Non-pigmented ciliary epithelial cell (primary cell): Measurements from ENCODE around the gene FUT8.

Experiments used
- DNase-seq: peaks from one replicate; pipeline ENCODE4 v3.0.0-alpha.2; 2010; ENCODE audit warnings: low read depth

The FUT8 gene

DNA sequence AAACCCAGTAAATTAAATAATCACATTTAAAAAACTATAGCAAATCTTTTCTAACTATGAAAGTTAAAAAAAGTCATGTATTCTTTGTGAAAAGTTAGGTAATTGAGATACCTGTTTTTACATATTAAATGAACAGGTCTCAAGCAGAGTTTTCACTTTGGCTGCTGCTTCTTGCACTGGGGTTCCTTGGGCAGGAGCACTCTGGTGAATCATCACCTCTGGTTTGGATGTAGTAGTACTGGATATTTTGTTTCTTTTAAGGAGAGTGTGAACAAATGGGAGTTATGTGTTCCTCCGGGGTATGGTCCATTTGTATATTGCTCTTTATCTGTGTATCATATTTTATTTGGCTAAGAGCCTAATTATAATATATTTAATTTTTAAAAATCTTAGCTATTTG, 82.7 kb downstream of the FUT8 start:
- DNase-seq, result no peak

DNA sequence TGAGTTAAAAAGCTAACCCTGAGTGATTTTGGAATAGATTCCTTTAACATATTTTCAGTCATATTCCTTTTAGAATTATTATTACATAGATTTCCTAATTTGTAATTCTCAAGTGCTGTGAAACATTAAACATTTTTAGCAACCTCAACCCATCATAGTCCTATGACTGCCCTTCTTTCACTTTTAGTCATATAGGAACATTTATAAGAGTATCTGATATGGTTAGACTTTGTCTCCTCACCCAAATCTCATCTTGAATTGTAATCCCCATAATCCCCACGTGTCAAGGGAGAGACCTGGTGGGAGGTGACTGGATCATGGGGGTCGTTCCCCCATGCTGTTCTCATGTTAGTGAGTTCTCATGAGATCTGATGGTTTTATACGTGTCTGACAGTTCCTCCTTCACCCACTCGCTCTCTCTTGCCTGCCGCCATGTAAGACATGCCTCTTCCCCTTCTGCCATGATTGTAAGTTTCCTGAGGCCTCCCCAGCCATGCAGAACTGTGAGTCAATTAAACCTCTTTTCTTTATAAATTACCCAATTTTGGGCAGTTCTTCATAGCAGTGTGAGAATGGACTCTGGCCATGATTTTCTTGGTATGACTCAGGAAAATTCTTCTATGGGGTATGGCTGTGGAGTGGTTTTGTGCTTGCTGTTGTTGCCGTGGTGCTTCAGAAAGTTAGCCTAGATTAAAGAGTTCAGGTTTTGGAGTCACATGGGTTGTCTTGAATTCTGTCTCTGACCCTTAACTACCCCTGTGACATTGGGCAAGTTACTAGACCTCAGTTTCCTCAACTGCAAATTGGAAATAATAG, 83.9 kb downstream of the FUT8 start:
- DNase-seq, result no peak

DNA sequence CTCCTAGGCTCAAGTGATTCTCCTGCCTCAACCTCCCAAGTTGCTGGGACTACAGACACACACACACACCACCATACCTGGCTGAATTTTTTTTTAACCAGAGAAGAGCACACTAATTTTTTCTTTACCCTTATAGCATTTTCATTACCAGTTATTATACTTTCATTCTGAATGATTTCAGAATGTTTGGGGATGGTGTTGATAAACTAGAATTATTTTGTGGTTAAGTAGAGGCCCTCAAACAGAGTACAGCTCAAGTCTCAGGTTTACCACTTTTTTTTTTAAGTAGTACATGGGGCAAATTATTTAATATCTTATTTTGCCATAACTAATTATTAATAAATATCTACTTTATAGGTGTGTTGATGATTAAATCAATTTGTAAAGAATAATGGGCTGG, 86.6 kb downstream of the FUT8 start:
- no peak for DNase-seq

DNA sequence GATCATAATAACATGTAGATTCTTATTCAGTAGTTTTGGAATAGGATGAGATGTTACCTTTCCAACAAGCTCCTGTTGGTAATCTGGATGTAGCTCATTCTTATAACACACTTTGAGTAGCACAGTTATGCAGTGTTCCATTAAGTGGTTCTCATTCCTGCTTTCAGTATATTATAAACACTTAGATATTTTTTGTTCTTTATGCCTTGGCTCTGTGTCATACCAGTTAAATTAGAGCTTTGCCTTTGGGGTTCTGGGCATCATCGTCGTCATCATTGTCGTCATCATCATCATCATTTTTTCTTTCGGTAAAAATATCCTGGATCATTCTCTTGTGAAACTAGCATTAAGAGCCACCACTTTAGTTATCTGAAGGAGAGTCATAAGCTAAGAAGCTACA, 87.5 kb downstream of the FUT8 start:
- no peak for DNase-seq

DNA sequence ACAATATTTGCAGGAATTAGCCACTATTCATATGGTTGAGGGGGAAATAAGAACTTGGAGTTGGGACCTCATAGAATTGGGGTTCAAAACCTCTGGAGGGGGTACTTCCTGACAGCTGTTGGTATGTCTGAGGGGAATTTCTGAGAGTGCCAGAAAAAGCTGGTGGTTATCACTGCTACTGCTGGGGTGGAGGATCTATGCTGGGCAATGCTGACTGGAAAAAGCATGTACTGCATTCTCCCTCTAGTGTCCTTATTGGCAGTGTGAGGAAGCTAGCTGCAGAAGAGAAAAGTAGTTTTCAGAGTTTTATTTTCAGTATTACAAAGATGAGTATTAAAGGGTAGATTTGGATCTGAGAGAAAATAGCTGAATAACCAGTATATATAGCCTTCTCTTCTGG, 88.8 kb downstream of the FUT8 start:
- DNase-seq, result no peak

DNA sequence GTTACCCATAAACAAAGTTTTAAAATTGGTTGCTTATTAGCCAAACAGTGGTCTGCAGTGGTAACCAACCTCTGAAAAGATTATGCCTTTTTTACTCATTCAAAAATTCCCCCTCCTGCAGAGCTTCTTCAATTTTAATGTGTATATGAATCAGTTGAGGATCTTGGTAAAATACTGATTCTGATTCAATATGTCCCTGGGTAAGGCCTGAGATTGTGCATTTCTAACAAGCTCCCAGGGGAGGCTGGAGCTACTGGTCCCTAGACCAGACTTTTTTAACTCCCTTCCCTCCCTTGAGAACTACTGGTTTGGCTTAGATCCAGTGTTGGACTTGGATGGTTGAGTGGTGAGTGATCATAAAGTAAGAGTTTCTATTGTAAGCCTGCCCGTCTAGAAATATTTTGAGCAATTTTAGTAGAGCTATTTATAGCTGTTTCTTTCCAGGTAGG, 90.2 kb downstream of the FUT8 start:
- DNase-seq, result peak; percentile 69

DNA sequence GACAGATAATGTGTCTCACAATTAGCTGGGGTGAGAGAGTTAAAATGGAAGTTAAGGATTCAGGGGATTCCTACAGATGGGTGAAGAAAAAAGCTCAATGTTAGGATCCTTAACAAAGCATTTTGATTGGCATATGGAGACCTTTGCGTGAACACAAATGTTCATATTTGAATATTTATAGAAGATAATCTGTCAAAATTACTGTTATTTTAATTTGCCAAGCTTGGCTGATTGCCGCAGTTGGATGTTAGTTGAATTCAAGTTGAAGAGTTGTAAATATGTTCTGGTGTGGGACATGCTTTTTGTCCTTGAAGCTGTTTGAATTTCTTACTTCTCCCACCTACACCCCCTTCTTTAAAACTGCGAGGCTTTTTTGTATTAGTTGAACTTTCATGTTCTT, 91.2 kb downstream of the FUT8 start:
- DNase-seq, result no peak

DNA sequence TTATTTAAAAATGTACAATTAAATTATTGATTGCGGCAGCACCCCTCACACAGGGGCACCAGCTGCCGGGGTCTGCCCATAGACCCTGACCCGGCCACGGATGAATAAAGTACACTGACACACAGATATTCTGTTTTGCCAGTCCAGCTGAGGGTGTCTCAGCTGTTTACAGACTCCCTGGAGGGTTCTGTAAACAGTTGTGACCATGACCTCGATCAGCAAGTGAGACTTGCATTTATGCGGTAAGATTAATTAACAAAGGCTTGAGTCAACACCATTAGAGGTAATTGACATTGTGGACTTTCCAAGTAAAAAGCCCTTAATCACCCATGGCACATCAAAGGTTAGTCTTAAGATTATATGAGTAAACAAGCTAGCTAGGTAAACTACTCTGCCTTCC, 94.3 kb downstream of the FUT8 start:
- no peak for DNase-seq

DNA sequence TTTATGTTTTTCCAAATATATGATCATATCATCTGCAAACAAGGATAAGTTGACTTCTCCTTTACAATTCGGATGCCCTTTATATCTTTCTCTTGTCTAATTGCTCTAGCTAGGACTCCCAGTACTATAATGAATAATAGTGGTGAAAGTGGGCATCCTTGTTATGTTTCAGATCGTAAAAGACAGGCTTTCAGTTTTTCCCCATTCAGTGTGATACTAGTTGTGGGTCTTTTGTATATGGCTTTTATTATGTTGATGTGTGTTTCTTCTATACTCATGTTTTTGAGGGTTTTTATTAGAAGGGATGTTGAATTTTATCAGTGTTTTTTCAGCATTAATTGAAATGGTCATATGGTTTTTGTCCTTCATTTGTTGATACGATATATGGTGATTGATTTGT, 97.3 kb downstream of the FUT8 start:
- DNase-seq, result no peak

DNA sequence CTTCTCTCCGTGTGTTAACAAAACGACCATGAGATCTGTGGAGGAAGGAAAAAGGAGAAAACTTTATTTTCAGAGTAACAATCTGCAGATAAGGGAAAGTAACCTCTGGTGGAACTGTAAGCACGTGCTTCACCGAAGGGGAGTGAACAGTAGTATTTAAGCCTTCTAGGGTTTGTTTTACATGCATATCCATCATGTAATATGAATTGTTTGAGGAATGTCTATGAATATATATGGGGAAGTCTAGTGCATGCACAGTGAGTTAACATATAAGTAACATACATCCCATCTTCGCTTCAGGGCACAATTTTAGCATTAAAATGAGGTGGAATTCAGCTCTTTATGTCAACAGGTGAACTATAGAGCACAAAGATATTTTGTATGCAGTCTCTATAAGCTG, 101.1 kb downstream of the FUT8 start:
- no peak for DNase-seq

DNA sequence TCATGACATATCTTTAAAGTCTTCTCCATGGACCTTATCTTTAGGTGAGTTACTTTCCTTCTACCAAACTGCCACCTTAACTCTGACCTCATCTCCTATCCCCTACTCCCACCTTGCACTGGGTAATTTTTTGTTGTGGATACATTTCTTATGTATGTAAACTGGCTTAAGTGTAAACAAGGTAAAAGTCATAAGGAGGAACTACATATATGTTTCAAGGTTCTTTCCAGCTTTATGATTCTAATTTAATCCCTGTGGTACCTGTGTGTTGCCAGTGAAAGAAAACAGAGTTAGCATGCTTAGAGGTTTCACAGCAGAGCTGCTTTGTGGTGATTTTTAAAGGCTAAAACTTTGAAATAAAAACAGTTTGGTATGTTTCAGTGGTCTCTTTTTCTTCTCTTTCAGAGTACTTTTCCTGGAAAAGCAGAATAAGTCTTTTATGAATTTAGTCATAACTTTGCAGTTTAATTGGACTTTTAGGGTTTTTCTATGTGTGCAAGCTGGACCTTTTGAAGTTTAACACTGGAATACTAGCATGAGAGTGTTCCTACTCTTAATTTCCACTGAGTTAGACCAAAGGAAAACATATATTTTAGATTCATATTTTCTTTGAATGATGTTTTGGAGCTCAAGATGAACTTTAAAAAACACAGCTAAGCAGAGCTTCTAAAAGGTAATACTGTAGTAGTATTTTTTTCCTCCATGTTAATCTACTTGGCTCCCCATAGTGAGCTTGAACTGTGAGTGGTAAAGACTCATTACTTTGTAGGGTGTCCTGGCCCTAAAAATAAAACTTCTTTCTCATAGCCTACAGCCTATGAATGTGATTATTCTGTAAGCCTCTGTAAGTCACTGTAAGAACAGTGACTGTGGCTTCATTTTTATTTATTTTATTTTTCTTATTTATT, 105.4 kb downstream of the FUT8 start:
- no peak for DNase-seq

DNA sequence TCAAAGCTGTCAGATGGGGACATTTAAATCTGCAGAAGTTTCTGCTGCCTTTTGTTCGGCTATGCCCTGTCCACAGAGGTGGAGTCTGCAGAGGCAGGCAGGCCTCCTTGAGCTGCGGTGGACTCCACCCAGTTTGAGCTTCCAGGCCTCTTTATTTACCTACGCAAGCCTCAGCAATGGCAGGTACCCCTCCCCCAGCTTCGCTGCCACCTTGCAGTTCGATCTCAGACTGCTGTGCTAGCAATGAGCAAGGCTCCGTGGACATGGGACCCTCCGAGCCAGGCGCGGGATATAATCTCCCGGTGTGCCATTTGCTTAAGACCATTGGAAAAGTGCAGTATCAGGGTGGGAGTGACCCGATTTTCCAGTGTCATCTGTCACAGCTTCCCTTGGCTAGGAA, 115.5 kb downstream of the FUT8 start:
- no peak for DNase-seq

DNA sequence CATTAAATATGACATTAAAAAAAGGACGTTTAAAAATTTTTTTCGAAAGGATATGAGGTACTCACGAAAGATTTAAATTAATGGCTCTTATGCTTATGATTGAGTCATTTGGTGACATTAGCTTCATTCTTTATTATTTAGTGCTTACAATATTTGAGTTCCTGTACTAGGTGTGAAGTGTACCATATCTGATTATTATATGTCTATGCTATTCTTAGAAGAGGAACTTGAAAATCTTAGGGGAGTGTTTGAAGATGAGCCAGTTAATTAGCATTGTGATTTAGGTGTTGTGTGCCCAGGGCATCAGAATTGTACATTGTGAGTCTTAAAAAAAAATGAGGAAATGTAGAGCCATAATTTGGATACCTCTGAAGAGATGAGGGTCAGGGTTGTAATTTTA, 118.6 kb downstream of the FUT8 start:
- DNase-seq, result no peak

DNA sequence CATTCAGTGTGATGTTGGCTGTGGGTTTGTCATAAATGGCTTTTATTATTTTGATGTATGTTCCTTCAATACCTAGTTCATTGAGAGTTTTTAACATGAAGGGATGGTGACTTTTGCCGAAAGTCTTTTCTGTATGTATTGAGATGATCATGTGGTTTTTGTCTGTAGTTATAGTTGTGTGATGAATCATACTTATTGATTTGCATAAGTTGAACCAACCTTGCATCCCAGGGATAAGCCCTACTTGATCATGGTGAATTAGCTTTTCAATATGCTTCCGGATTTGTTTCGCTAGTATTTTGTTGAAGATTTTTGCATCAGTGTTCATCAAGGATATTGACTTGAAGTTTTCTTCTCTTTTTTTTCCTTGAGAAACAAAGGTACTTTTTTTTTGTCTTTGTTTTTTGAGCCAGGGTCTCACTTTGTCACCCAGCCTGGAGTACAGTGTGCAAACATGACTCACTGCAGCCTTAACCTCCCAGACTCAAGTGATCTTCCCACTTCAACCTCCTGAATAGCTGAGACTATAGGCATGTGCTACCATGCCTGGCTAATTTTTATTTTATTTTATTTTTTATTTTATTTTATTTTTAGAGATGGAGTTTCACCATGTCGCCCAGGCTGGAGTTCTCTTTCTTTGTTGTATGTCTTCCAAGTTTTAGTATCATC, 121.3 kb downstream of the FUT8 start:
- DNase-seq, result no peak

DNA sequence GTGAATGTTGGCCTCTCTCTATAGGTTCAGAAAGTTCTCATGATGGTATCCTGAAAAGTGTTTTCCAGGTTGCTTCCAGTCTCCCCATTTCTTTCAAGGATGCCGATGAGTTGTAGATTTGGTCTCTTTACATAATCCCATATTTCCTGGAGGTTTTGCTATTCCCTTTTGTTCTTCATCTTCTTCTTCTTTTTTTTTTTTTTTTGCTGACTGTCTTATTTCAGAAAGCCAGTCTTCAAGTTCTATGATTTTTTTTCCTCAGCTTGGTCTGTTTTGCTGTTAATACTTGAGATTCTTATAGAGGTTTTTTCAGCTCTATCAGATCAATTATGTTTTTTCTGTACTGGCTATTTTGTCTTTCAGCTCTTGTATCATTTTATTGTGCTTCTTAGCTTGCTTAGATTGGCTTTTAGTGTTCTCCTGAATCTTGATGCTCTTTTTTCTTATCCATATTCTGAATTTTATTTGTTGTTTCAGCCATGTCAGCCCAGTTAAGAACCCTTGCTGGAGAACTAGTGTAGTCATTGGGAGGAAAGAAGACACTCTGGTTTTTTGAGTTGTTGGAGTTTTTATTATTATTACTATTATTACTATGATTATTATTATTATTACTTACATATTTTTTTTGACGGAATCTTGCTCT, 124.4 kb downstream of the FUT8 start:
- DNase-seq, result no peak

DNA sequence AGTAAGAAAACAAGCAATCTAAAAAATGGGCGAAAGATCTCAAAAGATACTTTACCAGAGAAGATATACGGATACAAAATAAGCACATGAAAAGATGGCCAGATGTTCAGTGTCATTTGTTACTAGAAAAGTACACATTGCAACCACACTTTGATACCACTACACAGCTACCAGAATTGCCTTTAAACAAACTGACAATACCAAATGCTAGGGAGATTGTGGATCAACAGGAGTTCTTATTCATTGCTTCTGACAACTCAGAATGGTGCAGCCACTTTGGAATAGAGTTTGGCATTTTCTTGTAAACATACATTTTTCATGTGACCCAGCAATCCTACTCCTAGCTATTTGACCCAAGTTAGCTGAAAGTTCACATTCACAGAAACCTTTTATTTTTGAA, 136.3 kb downstream of the FUT8 start:
- DNase-seq, result no peak

DNA sequence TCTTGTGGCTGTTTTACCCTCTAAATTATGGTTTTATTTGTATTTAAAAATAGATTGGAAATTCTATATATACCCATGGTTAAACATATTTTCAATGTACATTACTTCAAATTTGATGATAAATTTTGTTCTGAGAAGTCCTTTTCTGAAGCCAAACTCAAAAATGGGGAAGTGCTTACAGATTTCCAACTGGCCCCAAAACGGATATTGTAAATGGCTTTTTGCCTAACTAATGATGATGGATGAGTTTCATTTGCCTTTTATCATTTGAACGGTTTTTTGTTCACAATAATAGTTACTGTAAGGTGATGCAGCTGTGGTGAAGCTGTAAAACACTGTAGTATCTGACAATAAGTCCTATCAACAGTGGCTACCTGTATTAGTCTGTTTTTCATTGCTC, 136.9 kb downstream of the FUT8 start:
- no peak for DNase-seq

DNA sequence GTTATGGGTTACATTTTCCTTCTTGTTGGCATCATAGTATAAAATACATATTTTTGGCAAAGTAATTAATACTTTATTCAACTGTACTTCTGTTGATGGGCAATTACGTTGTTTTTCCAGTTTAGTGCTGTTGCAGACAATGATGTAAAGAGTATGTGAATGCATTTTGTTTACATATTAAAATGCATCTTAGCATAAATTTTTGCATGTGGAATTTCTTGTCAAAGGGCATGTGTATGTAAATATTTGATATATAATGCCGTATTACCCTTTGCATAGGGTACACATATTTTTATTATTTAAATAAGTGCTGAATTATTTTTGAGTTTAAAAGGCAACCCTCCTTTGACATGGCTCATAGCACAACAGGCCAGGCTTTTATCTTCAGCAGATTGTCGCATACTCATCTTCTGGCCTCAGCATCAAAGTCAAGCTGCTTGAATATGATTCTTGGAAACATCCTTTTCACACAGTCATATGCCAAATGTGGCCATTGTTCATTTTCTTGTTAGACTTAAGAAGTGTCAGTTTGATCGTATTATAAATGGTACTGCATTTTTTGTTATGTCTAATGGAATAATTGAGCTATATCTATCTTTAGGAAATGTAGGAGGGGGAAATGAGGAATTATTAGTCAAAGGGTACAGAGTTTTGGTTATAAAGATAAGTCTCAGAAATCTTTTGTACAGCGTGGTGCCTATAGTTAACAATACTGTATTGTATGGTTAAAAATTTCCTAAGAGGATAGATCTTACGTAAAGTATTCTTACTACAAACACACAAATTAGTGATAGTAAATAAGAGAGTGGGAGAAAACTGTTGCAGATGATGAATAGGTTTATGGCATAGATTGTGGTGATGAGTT, 138.5 kb downstream of the FUT8 start:
- no peak for DNase-seq

DNA sequence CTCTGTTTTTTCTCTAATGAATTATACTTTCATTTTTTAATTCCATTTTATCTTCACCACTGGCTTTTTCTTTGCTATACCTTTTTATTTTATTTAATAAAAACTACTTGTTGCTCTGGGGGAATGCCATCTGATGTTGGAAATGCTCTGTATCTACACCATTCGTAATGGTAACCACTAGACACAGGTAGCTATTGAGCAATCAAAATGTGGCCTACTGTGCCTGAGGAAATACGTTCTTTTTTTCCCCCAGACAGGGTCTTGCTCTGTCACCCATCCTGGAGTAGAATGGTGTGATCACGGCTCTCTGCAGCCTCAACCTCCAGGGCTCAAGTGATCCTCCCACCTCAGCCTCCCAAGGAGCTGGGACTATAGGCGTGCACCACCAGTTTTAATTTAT, 140.2 kb downstream of the FUT8 start:
- no peak for DNase-seq

DNA sequence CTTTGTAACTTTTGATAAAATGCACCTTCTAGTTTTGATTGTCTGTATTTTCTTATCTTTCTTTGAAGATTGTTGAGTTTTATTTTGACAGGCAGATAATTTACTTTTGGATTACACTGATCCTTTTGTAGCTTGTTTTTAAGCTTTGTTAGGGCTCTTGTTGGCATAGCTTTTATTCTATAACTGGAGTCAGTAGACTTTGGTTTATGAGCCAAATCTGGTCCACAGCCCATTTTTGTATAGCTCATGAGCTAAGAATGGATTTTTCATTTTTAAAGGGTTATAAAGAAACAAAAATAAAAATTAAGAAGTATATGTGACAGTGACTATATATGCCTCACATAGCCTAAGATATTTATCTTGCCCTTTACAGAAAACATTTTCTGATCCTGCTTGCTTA, 142.3 kb downstream of the FUT8 start:
- DNase-seq, result no peak

DNA sequence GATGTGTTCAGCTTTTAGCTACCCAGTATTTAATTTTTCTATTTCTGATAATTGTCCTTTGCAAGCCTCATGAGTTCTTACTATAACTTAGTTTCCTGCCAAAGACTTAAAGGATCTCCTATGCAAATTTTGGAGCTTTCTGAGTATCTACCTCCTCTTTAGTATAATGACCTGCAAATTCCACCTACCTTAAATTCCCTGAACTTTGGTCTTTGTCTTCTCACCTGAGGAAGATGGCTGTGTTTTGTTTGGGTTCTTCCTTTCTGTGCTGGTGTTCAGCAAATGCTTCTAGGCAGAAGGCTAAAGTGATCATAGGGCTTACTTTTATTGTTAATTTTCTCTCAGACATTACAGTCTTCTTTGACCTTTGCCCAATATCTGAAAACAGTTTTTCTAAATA, 142.8 kb downstream of the FUT8 start:
- no peak for DNase-seq
